ENCODE results near the gene BTD.

BTD gene

GRCh38 chr3:15579051-15579450, 22.5 kb upstream of the BTD start:
- Histone ChIP-seq H3K79me2 (ENCODE audit: control insufficient read depth, low read length) (no peaks in the 10 kb centered on the region), H3K9me3 (ENCODE audit: control insufficient read depth, insufficient read depth, low read length) (no peaks in the 10 kb centered on the region), H3K4me2 (ENCODE audit: low read length) (no peak overlapping the region), H3K36me3 (ENCODE audit: control insufficient read depth, low read length) (peaks cover 13% of the 10 kb centered on the region; the same call in 1 of the 2 replicates), H3F3A (ENCODE audit: control insufficient read depth, insufficient read depth) (no peaks in the 10 kb centered on the region), H3K4me3 (ENCODE audit: low read length) (no peak overlapping the region), H4K20me1 (ENCODE audit: control insufficient read depth, insufficient read depth, low read depth, low read length) (no peaks in the 10 kb centered on the region), H3K4me1 (ENCODE audit: control insufficient read depth, low read length) (peaks cover 5% of the 10 kb centered on the region), H3K9me2 (replicated peaks; ENCODE audit: control insufficient read depth, low read length) (no peaks in the 10 kb centered on the region), H3K27me3 (ENCODE audit: control insufficient read depth, low read length) (no peaks in the 10 kb centered on the region), H3K27ac (ENCODE audit: low read depth, low read length) (no peak overlapping the region)
- no peak for TF ChIP-seq CTCF (IDR thresholded peaks at IDR 0.05; ENCODE audit: low read depth, low read length, poor library complexity, severe bottlenecking)
- TF ChIP-seq EZH2phosphoT487 (IDR thresholded peaks at IDR 0.05; ENCODE audit: borderline replicate concordance, low read length): no peak

- no peak overlapping the region for H3K4me3 ChIP-seq (ENCODE audit: low read length)
- TF ChIP-seq EZH2phosphoT487 (IDR thresholded peaks at IDR 0.05; ENCODE audit: borderline replicate concordance, low read length): no peak
- no peak overlapping the region for H3K4me2 ChIP-seq (ENCODE audit: low read length)
- no peaks in the 10 kb centered on the region for H3K9me3 ChIP-seq (ENCODE audit: control insufficient read depth, insufficient read depth, low read length)
- H4K20me1 ChIP-seq (ENCODE audit: control insufficient read depth, insufficient read depth, low read depth, low read length): no peaks in the 10 kb centered on the region
- no peaks in the 10 kb centered on the region for H3F3A ChIP-seq (ENCODE audit: control insufficient read depth, insufficient read depth)
- no peaks in the 10 kb centered on the region for H3K27me3 ChIP-seq (ENCODE audit: control insufficient read depth, low read length)
- H3K4me1 ChIP-seq (ENCODE audit: control insufficient read depth, low read length): peaks cover under 1% of the 10 kb centered on the region
- H3K27ac ChIP-seq (ENCODE audit: low read depth, low read length): no peak overlapping the region
- no peaks in the 10 kb centered on the region for H3K79me2 ChIP-seq (ENCODE audit: control insufficient read depth, low read length)
- no peaks in the 10 kb centered on the region for H3K9me2 ChIP-seq (replicated peaks; ENCODE audit: control insufficient read depth, low read length)
- H3K36me3 ChIP-seq (ENCODE audit: control insufficient read depth, low read length): peaks cover 24% of the 10 kb centered on the region
Observed at GRCh38 chr3:15581471-15582394, 19.8 kb upstream of the BTD start.

- H3K27me3 ChIP-seq (ENCODE audit: control insufficient read depth, low read length): no peaks in the 10 kb centered on the region
- H3F3A ChIP-seq (ENCODE audit: control insufficient read depth, insufficient read depth): no peaks in the 10 kb centered on the region
- no peaks in the 10 kb centered on the region for H3K9me2 ChIP-seq (replicated peaks; ENCODE audit: control insufficient read depth, low read length)
- H3K4me3 ChIP-seq (ENCODE audit: low read length): no peak overlapping the region
- H4K20me1 ChIP-seq (ENCODE audit: control insufficient read depth, insufficient read depth, low read depth, low read length): no peaks in the 10 kb centered on the region
- no peak for TF ChIP-seq CTCF (IDR thresholded peaks at IDR 0.05; ENCODE audit: low read depth, low read length, poor library complexity, severe bottlenecking)
- TF ChIP-seq EZH2phosphoT487 (IDR thresholded peaks at IDR 0.05; ENCODE audit: borderline replicate concordance, low read length): no peak
- peaks cover 32% of the 10 kb centered on the region for H3K36me3 ChIP-seq (ENCODE audit: control insufficient read depth, low read length)
- no peaks in the 10 kb centered on the region for H3K4me1 ChIP-seq (ENCODE audit: control insufficient read depth, low read length)
- H3K27ac ChIP-seq (ENCODE audit: low read depth, low read length): no peak overlapping the region
- no peaks in the 10 kb centered on the region for H3K79me2 ChIP-seq (ENCODE audit: control insufficient read depth, low read length)
- H3K9me3 ChIP-seq (ENCODE audit: control insufficient read depth, insufficient read depth, low read length): no peaks in the 10 kb centered on the region
- H3K4me2 ChIP-seq (ENCODE audit: low read length): no peak overlapping the region
Observed at GRCh38 chr3:15585111-15585845, 16.3 kb upstream of the BTD start.

Data from DOHH2 (cell line).